Liver (tissue), 9 donors: ENCODE data around the gene UBASH3A. TPM values are rescaled to one million over a fixed set of nuclear protein-coding genes. Genes with fewer than 3 reads are reported as not detected.

ENCODE experiments used
- DNase-seq: peaks from one replicate; pipeline ENCODE4 v3.0.0-alpha.2; 2017; ENCODE audit warnings: low spot score
- H3K27ac ChIP-seq, 2 donors: one replicate each; pipeline ENCODE4 v1.7.0; 2013; ENCODE audit warnings: inconsistent platforms in 2 of 2, low read length in 2 of 2, control low read depth in 1 of 2, low read depth in 1 of 2, mild to moderate bottlenecking in 1 of 2
- H3K27me3 ChIP-seq, 4 donors: one replicate each; pipeline versions ENCODE4 v1.6.1 to v1.7.0; 2013; ENCODE audit warnings: low read length in 3 of 4, inconsistent platforms in 1 of 4, mild to moderate bottlenecking in 1 of 4, moderate library complexity in 1 of 4; ENCODE audit not compliant: control insufficient read depth in 4 of 4, insufficient read depth in 4 of 4
- H3K36me3 ChIP-seq, 4 donors: one replicate each; pipeline versions ENCODE4 v1.6.1 to v1.7.0; 2013; ENCODE audit warnings: low read length in 3 of 4, mild to moderate bottlenecking in 3 of 4, low read depth in 1 of 4, moderate library complexity in 1 of 4; ENCODE audit not compliant: control insufficient read depth in 4 of 4, insufficient read depth in 3 of 4
- H3K4me1 ChIP-seq, 4 donors: one replicate each; pipeline versions ENCODE4 v1.6.1 to v1.7.0; 2013; ENCODE audit warnings: low read length in 3 of 4, mild to moderate bottlenecking in 3 of 4, moderate library complexity in 1 of 4; ENCODE audit not compliant: control insufficient read depth in 4 of 4, insufficient read depth in 4 of 4
- H3K4me3 ChIP-seq, 3 donors: one replicate each; pipeline versions ENCODE4 v1.6.1 to v1.7.0; 2013; ENCODE audit warnings: low read length in 3 of 3, control low read depth in 1 of 3, low read depth in 1 of 3, mild to moderate bottlenecking in 1 of 3
- H3K9ac ChIP-seq, 2 donors: one replicate each; pipeline ENCODE4 v1.7.0; 2013; ENCODE audit warnings: low read length in 2 of 2, mild to moderate bottlenecking in 2 of 2, moderate library complexity in 2 of 2, control low read depth in 1 of 2, low read depth in 1 of 2
- H3K9me3 ChIP-seq, 4 donors: one replicate each; pipeline versions ENCODE4 v1.6.1 to v1.7.0; 2013; ENCODE audit warnings: low read length in 3 of 4; ENCODE audit not compliant: control insufficient read depth in 4 of 4
- CTCF ChIP-seq: fragments of 150-350 bp; IDR thresholded peaks from 2 replicates; pipeline ENCODE4 v1.5.1; 2017; ENCODE audit warnings: improper control_type of control experiment, low read depth, low read length; ENCODE audit not compliant: missing input control
- EGR1 ChIP-seq, 2 donors: IDR thresholded peaks; 2 replicates each; pipeline ENCODE4 v1.6.1; 2016 to 2018; ENCODE audit warnings: antibody characterized with exemption in 2 of 2, low read depth in 2 of 2
- FOXA1 ChIP-seq: IDR thresholded peaks from 2 replicates; pipeline ENCODE4 v1.6.1; 2016; ENCODE audit warnings: antibody characterized with exemption
- FOXA2 ChIP-seq: IDR thresholded peaks from 2 replicates; pipeline ENCODE4 v1.6.1; 2016; ENCODE audit warnings: antibody characterized with exemption
- GABPA ChIP-seq, 2 donors: IDR thresholded peaks in 1 of 2; conservative IDR thresholded peaks in 1 of 2; 2 replicates each; pipeline ENCODE4 v1.6.1; 2016; ENCODE audit warnings: antibody characterized with exemption in 2 of 2, mild to moderate bottlenecking in 1 of 2, moderate library complexity in 1 of 2
- HNF4A ChIP-seq, 2 donors: conservative IDR thresholded peaks; 2 replicates each; pipeline ENCODE4 v1.6.1; 2016; ENCODE audit warnings: antibody characterized with exemption in 2 of 2, mild to moderate bottlenecking in 2 of 2
- HNF4G ChIP-seq: IDR thresholded peaks from 2 replicates; pipeline ENCODE4 v1.6.1; 2016; ENCODE audit warnings: antibody characterized with exemption
- JUND ChIP-seq, 2 donors: IDR thresholded peaks; 2 replicates each; pipeline ENCODE4 v1.6.1; 2016; ENCODE audit warnings: antibody characterized with exemption in 2 of 2
- MAX ChIP-seq: IDR thresholded peaks from 2 replicates; pipeline ENCODE4 v1.6.1; 2016; ENCODE audit warnings: antibody characterized with exemption
- NR2F2 ChIP-seq: IDR thresholded peaks from 2 replicates; pipeline ENCODE4 v1.6.1; 2016; ENCODE audit warnings: antibody characterized with exemption
- RAD21 ChIP-seq, 2 donors: IDR thresholded peaks; 2 replicates each; pipeline ENCODE4 v1.6.1; 2016; ENCODE audit warnings: antibody characterized with exemption in 2 of 2, mild to moderate bottlenecking in 2 of 2
- RXRA ChIP-seq, 2 donors: IDR thresholded peaks; 2 replicates each; pipeline ENCODE4 v1.6.1; 2017 to 2018; ENCODE audit warnings: antibody characterized with exemption in 2 of 2, mild to moderate bottlenecking in 1 of 2
- SP1 ChIP-seq: IDR thresholded peaks from 2 replicates; pipeline ENCODE4 v1.6.1; 2018; ENCODE audit warnings: antibody characterized with exemption, mild to moderate bottlenecking
- TAF1 ChIP-seq: conservative IDR thresholded peaks from 2 replicates; pipeline ENCODE4 v1.6.1; 2016; ENCODE audit warnings: antibody characterized with exemption, mild to moderate bottlenecking
- YY1 ChIP-seq: IDR thresholded peaks from 2 replicates; pipeline ENCODE4 v1.6.1; 2016; ENCODE audit warnings: antibody characterized with exemption, mild to moderate bottlenecking
- ZBTB33 ChIP-seq: IDR thresholded peaks from 2 replicates; pipeline ENCODE4 v1.6.1; 2016; ENCODE audit warnings: antibody characterized with exemption
- WGBS: extraction: QIAGEN DNeasy Blood & Tissue Kit; methylation state at CpG from one replicate; pipeline ENCODE4 v1.1.7; 2013; 5-methylcytosine and 5-hydroxymethylcytosine counted together
- polyA plus RNA-seq, 2 donors: library from polyadenylated mRNA; stranded (reverse) in 1 of 2; unstranded in 1 of 2; fragments of 200-250 nt in 1 of 2; fragments of >200 nt in 1 of 2; fragmentation: Nextera tagmentation in 1 of 2; extraction: Ambion mirVana in 1 of 2; gene quantifications; one replicate each; pipeline versions ENCODE4 v1.2.1 to v1.2.3, GENCODE V29; 2013 to 2015
- total RNA-seq, 2 donors: library from RNA; depleted of rRNA; stranded (reverse); fragments of >200 nt; gene quantifications; one replicate each; pipeline ENCODE4 v1.2.3, GENCODE V29; 2014
- donor health status: healthy.
- donor health status: healthy.
- donor health status: healthy.
- donor health status: healthy.
- donor health status: healthy.

Gene UBASH3A
- total and polyA plus RNA-seq, 4 donors = 0.10 to 0.75 (median 0.45) TPM

GRCh38 chr21:42423197-42423675, 19.5 kb downstream of the UBASH3A start:
- H3K27ac ChIP-seq = no peak overlapping the region
- H3K27me3 ChIP-seq = peaks cover 0 to 3% (median 1%) of the 10 kb centered on the region in 4 donors
- no peak overlapping the region for H3K4me3 ChIP-seq
- no peak overlapping the region for H3K9ac ChIP-seq
- DNase-seq = no peak
- H3K4me1 ChIP-seq = no peaks in the 10 kb centered on the region
- TF ChIP-seq ZBTB33 (no peak), GABPA (IDR thresholded peaks at IDR 0.05 in 1 of 2, conservative IDR thresholded peaks at IDR 0.05 in 1 of 2) (no peak), RXRA (IDR thresholded peaks at IDR 0.05) (no peak), EGR1 (IDR thresholded peaks at IDR 0.05; ENCODE audit: low read depth in 2 of 2) (no peak), JUND (IDR thresholded peaks at IDR 0.05) (no peak), HNF4A (conservative IDR thresholded peaks at IDR 0.05) (no peak), SP1 (no peak), YY1 (no peak), FOXA2 (no peak), FOXA1 (no peak)
- peaks cover 0 to 2% (median 0%) of the 10 kb centered on the region in 4 donors for H3K9me3 ChIP-seq
- H3K36me3 ChIP-seq = no peaks in the 10 kb centered on the region
- WGBS = 71% methylated on average over 10 of the region's 10 CpGs

GRCh38 chr21:42423685-42424084, 20.0 kb downstream of the UBASH3A start:
- Histone ChIP-seq H3K36me3 (no peaks in the 10 kb centered on the region), H3K9me3 (peaks cover 0 to 2% (median 0%) of the 10 kb centered on the region in 4 donors), H3K4me1 (no peaks in the 10 kb centered on the region), H3K27ac (no peak overlapping the region), H3K4me3 (no peak overlapping the region), H3K27me3 (peaks cover 0 to 3% (median 0%) of the 10 kb centered on the region in 4 donors), H3K9ac (no peak overlapping the region)
- no peak for DNase-seq
- WGBS = 66% methylated on average over 2 of the region's 2 CpGs
- no peak for TF ChIP-seq MAX
- no peak for TF ChIP-seq FOXA2

GRCh38 chr21:42424914-42425541, 21.3 kb downstream of the UBASH3A start:
- Histone ChIP-seq H3K4me1 (no peaks in the 10 kb centered on the region), H3K9ac (no peak overlapping the region), H3K9me3 (peaks cover 0 to 2% (median 0%) of the 10 kb centered on the region in 4 donors), H3K27me3 (no peaks in the 10 kb centered on the region), H3K27ac (peak overlapping the region in 1 of 2 donors; percentile 37), H3K36me3 (no peaks in the 10 kb centered on the region), H3K4me3 (no peak overlapping the region)
- TF ChIP-seq JUND (IDR thresholded peaks at IDR 0.05) = no peak
- WGBS = 66% methylated on average over 12 of the region's 12 CpGs
- no peak for DNase-seq

GRCh38 chr21:42425591-42425990, 21.9 kb downstream of the UBASH3A start:
- H3K4me3 ChIP-seq = no peak overlapping the region
- TF ChIP-seq HNF4G (no peak), NR2F2 (no peak), HNF4A (conservative IDR thresholded peaks at IDR 0.05) (no peak), FOXA2 (no peak), MAX (no peak), RXRA (IDR thresholded peaks at IDR 0.05) (no peak), TAF1 (no peak), YY1 (no peak), RAD21 (IDR thresholded peaks at IDR 0.05) (no peak), ZBTB33 (no peak), CTCF (no peak)

More at GRCh38 chr21:42425591-42425990, 21.9 kb downstream of the UBASH3A start:
- H3K27ac ChIP-seq = no peak overlapping the region
- no peaks in the 10 kb centered on the region for H3K27me3 ChIP-seq
- no peaks in the 10 kb centered on the region for H3K4me1 ChIP-seq
- H3K9me3 ChIP-seq = peaks cover 0 to 2% (median 0%) of the 10 kb centered on the region in 4 donors
- no peak overlapping the region for H3K9ac ChIP-seq
- no peak for DNase-seq
- 55% methylated on average over 4 of the region's 4 CpGs for WGBS
- no peaks in the 10 kb centered on the region for H3K36me3 ChIP-seq
